Naive thymus-derived CD8-positive, alpha-beta T cell (primary cell): ENCODE measurements around the gene ACSM4. TPM values are rescaled to one million over a fixed set of nuclear protein-coding genes. Genes with fewer than 3 reads are reported as not detected.

Experiments
- polyA plus RNA-seq, 3 donors: library from polyadenylated mRNA; unstranded; fragments of 300-500 nt; fragmentation: Illumina TruSeq; gene quantifications; one replicate each; pipeline ENCODE4 v1.2.3, GENCODE V29; 2021
- total RNA-seq, 8 experiments: library from RNA in 2 of 8; stranded (reverse) in 2 of 8; gene quantifications; one replicate each; pipeline ENCODE4 v1.2.3 and lab custom pipeline; 2021 to 2026

ACSM4 gene
- total and polyA plus RNA-seq, 5 experiments from 2014 or later, result not detected

Other genes starting within 250 kb of the ACSM4 start
- 1 to 10 TPM; 2.3 to 3.3 TPM for gene C1S, start 243.4 kb upstream of the ACSM4 start, total RNA-seq
- gene C1S, start 243.4 kb upstream of the ACSM4 start, polyA plus RNA-seq, result under 1 TPM in 1 of 3 donors, not detected in 2; 0.15 TPM
- 1 to 10 TPM; 1.4 to 1.5 TPM for gene C1R, start 211.6 kb upstream of the ACSM4 start, total RNA-seq
- gene C1R, start 211.6 kb upstream of the ACSM4 start, polyA plus RNA-seq, result 1 to 10 TPM; 1.5 to 3.2 (median 2.5) TPM
- gene C1RL, start 194.9 kb upstream of the ACSM4 start, total RNA-seq, result 10 to 100 TPM; 20.7 to 24.1 TPM
- 1 to 10 TPM; 3.7 to 5.7 (median 4.8) TPM for gene C1RL, start 194.9 kb upstream of the ACSM4 start, polyA plus RNA-seq
- 1 to 10 TPM in 1 of 2 experiments, under 1 TPM in 1; 0.69 to 1.1 TPM for gene RBP5, start 175.2 kb upstream of the ACSM4 start, total RNA-seq
- gene RBP5, start 175.2 kb upstream of the ACSM4 start, polyA plus RNA-seq, result not detected
- gene CLSTN3, start 173.7 kb upstream of the ACSM4 start, total RNA-seq, result 10 to 100 TPM; 21.7 to 24.8 TPM
- 1 to 10 TPM; 2.9 to 6.4 (median 5.8) TPM for gene CLSTN3, start 173.7 kb upstream of the ACSM4 start, polyA plus RNA-seq
- 10 to 100 TPM; 30.8 to 31.2 TPM for gene PEX5, start 114.4 kb upstream of the ACSM4 start, total RNA-seq
- gene PEX5, start 114.4 kb upstream of the ACSM4 start, polyA plus RNA-seq, result 10 to 100 TPM; 13.4 to 19.8 (median 14.1) TPM
- 1 to 10 TPM in 1 of 2 experiments, under 1 TPM in 1; 0.33 to 2.9 TPM for gene CD163L1, start 140.1 kb downstream of the ACSM4 start, total RNA-seq
- not detected for gene CD163L1, start 140.1 kb downstream of the ACSM4 start, polyA plus RNA-seq
- gene CD163, start 199.7 kb downstream of the ACSM4 start, total RNA-seq, result 1 to 10 TPM; 3.9 to 4.2 TPM
- gene CD163, start 199.7 kb downstream of the ACSM4 start, polyA plus RNA-seq, result under 1 TPM in 2 of 3 donors, not detected in 1; 0.06 to 0.32 TPM